Colonic mucosa (tissue), 4 donors: ENCODE results near the gene IL1RAPL1. TPM values are rescaled to one million over a fixed set of nuclear protein-coding genes. Genes with fewer than 3 reads are reported as not detected.

Experiments
- DNase-seq: peaks from one replicate; pipeline ENCODE4 v3.0.0-alpha.2; 2020
- H3K27ac ChIP-seq: fragments of 200-600 bp; one replicate; pipeline ENCODE4 v1.8.0; 2021
- H3K27me3 ChIP-seq: fragments of 200-600 bp; one replicate; pipeline ENCODE4 v1.8.0; 2021
- H3K36me3 ChIP-seq: fragments of 200-600 bp; one replicate; pipeline ENCODE4 v1.8.0; 2021
- H3K4me1 ChIP-seq: fragments of 200-600 bp; one replicate; pipeline ENCODE4 v1.8.0; 2021; ENCODE audit warnings: mild to moderate bottlenecking
- H3K4me3 ChIP-seq: fragments of 200-600 bp; one replicate; pipeline ENCODE4 v1.8.0; 2021
- H3K9ac ChIP-seq, 2 donors: one replicate each; pipeline ENCODE4 v1.7.0; 2013; ENCODE audit warnings: control low read depth in 2 of 2, low read depth in 2 of 2, low read length in 2 of 2
- H3K9me3 ChIP-seq: fragments of 200-600 bp; one replicate; pipeline ENCODE4 v1.8.0; 2021
- intact Hi-C: fragments of 100-400 bp; cut with DNase I; formaldehyde crosslinking; loops from one replicate; pipeline ENCODE4 v1.14.1; 2022
- total RNA-seq, 2 donors: library from RNA; stranded (reverse); fragmentation: NEBNext Ultra II Directional in 1 of 2; extraction: Animal tissue kit (Norgen Biotek cat#: 25700) in 1 of 2; gene quantifications; one replicate each; pipeline ENCODE4 v1.2.1, GENCODE V29; 2021
- TF ChIP-seq, protein P1 (sequence below): fragments of 200-600 bp; IDR thresholded peaks from one replicate; pipeline ENCODE4 v1.8.0; 2022; ENCODE audit warnings: antibody characterized with exemption, mild to moderate bottlenecking
- donor health status: healthy.
- donor health status: DM: no; HTN: no; CAD: no.
- donor health status: DM: no; HTN: no; CAD: no.

Gene IL1RAPL1
- total RNA-seq, 2 donors from 2014 or later, result 0.10 to 0.24 TPM

- no peak overlapping the region for H3K27ac ChIP-seq
- no peak overlapping the region for H3K9ac ChIP-seq
- no peak for DNase-seq
- intact Hi-C loops, result no loop called here
- H3K27me3 ChIP-seq, result no peaks in the 10 kb centered on the region
- H3K9me3 ChIP-seq, result no peaks in the 10 kb centered on the region
- H3K36me3 ChIP-seq, result no peaks in the 10 kb centered on the region
- TF ChIP-seq, protein P1, sequence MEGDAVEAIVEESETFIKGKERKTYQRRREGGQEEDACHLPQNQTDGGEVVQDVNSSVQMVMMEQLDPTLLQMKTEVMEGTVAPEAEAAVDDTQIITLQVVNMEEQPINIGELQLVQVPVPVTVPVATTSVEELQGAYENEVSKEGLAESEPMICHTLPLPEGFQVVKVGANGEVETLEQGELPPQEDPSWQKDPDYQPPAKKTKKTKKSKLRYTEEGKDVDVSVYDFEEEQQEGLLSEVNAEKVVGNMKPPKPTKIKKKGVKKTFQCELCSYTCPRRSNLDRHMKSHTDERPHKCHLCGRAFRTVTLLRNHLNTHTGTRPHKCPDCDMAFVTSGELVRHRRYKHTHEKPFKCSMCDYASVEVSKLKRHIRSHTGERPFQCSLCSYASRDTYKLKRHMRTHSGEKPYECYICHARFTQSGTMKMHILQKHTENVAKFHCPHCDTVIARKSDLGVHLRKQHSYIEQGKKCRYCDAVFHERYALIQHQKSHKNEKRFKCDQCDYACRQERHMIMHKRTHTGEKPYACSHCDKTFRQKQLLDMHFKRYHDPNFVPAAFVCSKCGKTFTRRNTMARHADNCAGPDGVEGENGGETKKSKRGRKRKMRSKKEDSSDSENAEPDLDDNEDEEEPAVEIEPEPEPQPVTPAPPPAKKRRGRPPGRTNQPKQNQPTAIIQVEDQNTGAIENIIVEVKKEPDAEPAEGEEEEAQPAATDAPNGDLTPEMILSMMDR, result no peak
- no peaks in the 10 kb centered on the region for H3K4me1 ChIP-seq
- no peak overlapping the region for H3K4me3 ChIP-seq
Observed at GRCh38 chrX:28843817-28844216, 256.6 kb downstream of the IL1RAPL1 start.

- Histone ChIP-seq H3K36me3 (no peaks in the 10 kb centered on the region), H3K9me3 (no peaks in the 10 kb centered on the region), H3K4me3 (no peak overlapping the region), H3K9ac (no peak overlapping the region), H3K4me1 (no peaks in the 10 kb centered on the region), H3K27ac (no peak overlapping the region), H3K27me3 (no peaks in the 10 kb centered on the region)
- DNase-seq, result no peak
- TF ChIP-seq, protein P1, result no peak
- intact Hi-C loops, result no loop called here
Observed at GRCh38 chrX:28847423-28847822, 260.2 kb downstream of the IL1RAPL1 start.

DNA sequence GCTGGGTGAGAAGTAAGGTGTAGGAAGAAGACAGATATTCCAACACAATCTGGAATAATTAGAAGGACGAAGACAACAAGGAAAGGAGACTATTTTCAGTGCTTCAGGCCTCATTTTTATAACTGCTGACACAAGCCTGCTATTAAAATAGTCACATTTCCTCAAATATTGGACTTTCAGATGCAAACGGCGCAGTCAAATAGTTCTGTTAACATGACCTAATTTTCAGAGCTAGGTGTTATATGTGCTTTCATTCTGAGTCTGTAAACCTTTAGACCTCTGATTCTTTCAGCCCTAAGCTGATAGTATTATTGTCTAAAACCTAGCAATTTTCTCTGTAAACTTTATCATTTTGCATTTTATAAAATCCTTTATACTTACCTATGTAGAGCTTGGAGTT lies 261.5 kb downstream of the IL1RAPL1 start:
- no peaks in the 10 kb centered on the region for H3K36me3 ChIP-seq
- intact Hi-C loops, result no loop called here
- no peaks in the 10 kb centered on the region for H3K4me1 ChIP-seq
- H3K27me3 ChIP-seq, result no peaks in the 10 kb centered on the region
- no peaks in the 10 kb centered on the region for H3K9me3 ChIP-seq
- DNase-seq, result no peak
- no peak overlapping the region for H3K27ac ChIP-seq
- TF ChIP-seq, protein P1, result no peak
- no peak overlapping the region for H3K4me3 ChIP-seq
- no peak overlapping the region for H3K9ac ChIP-seq

- Histone ChIP-seq H3K27me3 (no peaks in the 10 kb centered on the region), H3K4me3 (no peak overlapping the region), H3K4me1 (no peaks in the 10 kb centered on the region), H3K36me3 (no peaks in the 10 kb centered on the region), H3K9me3 (no peaks in the 10 kb centered on the region), H3K9ac (no peak overlapping the region), H3K27ac (no peak overlapping the region)
- intact Hi-C loops, result no loop called here
- DNase-seq, result no peak
- TF ChIP-seq, protein P1, result no peak
Observed at GRCh38 chrX:28850955-28851354, 263.7 kb downstream of the IL1RAPL1 start.

GRCh38 chrX:28851871-28852270 lies 264.6 kb downstream of the IL1RAPL1 start:
- no peak for DNase-seq
- H3K4me1 ChIP-seq, result no peaks in the 10 kb centered on the region
- no peak overlapping the region for H3K27ac ChIP-seq
- H3K9ac ChIP-seq, result no peak overlapping the region
- TF ChIP-seq, protein P1, result no peak
- intact Hi-C loops, result no loop called here
- H3K4me3 ChIP-seq, result no peak overlapping the region
- H3K36me3 ChIP-seq, result no peaks in the 10 kb centered on the region
- H3K9me3 ChIP-seq, result no peaks in the 10 kb centered on the region
- no peaks in the 10 kb centered on the region for H3K27me3 ChIP-seq

GRCh38 chrX:28854637-28855036 lies 267.4 kb downstream of the IL1RAPL1 start:
- H3K36me3 ChIP-seq, result no peaks in the 10 kb centered on the region
- TF ChIP-seq, protein P1, result no peak
- H3K9ac ChIP-seq, result no peak overlapping the region

More at GRCh38 chrX:28854637-28855036, 267.4 kb downstream of the IL1RAPL1 start:
- H3K4me3 ChIP-seq, result no peak overlapping the region
- no peak for DNase-seq
- no peaks in the 10 kb centered on the region for H3K9me3 ChIP-seq
- H3K27me3 ChIP-seq, result no peaks in the 10 kb centered on the region
- no peak overlapping the region for H3K27ac ChIP-seq
- H3K4me1 ChIP-seq, result no peaks in the 10 kb centered on the region
- intact Hi-C loops, result no loop called here
